Nephron (organoid): ENCODE results near the gene NKAIN2.

Experiments
- H3K27ac Mint-ChIP-seq, 3 experiments: 2 replicates each; pipeline ENCODE4 v1.8.0; 2020; ENCODE audit warnings: mixed read lengths in 3 of 3, mild to moderate bottlenecking in 2 of 3, moderate library complexity in 1 of 3
- H3K27me3 Mint-ChIP-seq: 2 replicates; pipeline ENCODE4 v1.8.0; 2021; ENCODE audit warnings: low read depth, mild to moderate bottlenecking, moderate library complexity, mixed read lengths
- H3K36me3 Mint-ChIP-seq: 2 replicates; pipeline ENCODE4 v1.8.0; 2020; ENCODE audit warnings: low read depth, mixed read lengths
- H3K4me1 Mint-ChIP-seq: 2 replicates; pipeline ENCODE4 v1.8.0; 2020; ENCODE audit warnings: mixed read lengths
- H3K4me3 Mint-ChIP-seq, 3 experiments: 2 replicates each; pipeline ENCODE4 v1.8.0; 2020; ENCODE audit warnings: mild to moderate bottlenecking in 3 of 3, mixed read lengths in 3 of 3, moderate library complexity in 2 of 3
- H3K9me3 Mint-ChIP-seq: 2 replicates; pipeline ENCODE4 v1.8.0; 2020; ENCODE audit warnings: mixed read lengths
- CTCF ChIP-seq, 3 experiments: fragments of 200-600 bp; sonication (generic); IDR thresholded peaks; one replicate each; pipeline ENCODE4 v1.5.0; 2021; ENCODE audit warnings: antibody characterized with exemption in 3 of 3; ENCODE audit not compliant: unreplicated experiment in 3 of 3

NKAIN2 gene

GRCh38 chr6:124073021-124073420 is 269.4 kb downstream of the NKAIN2 start:
- Mint-ChIP-seq H3K27me3 (no peaks in the 10 kb centered on the region), H3K4me3 (no peak overlapping the region), H3K4me1 (peaks cover 66% of the 10 kb centered on the region), H3K27ac (peak overlapping the region; percentile 13 to 74 (median 39)), H3K9me3 (peaks cover 9% of the 10 kb centered on the region), H3K36me3 (peaks cover 14% of the 10 kb centered on the region)
- TF ChIP-seq CTCF (IDR thresholded peaks at IDR 0.05; ENCODE audit: unreplicated experiment in 3 of 3): no peak

GRCh38 chr6:124073820-124074587 is 270.3 kb downstream of the NKAIN2 start:
- Mint-ChIP-seq H3K4me1 (peaks cover 67% of the 10 kb centered on the region), H3K27ac (peak overlapping the region; percentile 4 to 37 (median 26)), H3K9me3 (peaks cover 9% of the 10 kb centered on the region), H3K36me3 (peaks cover 14% of the 10 kb centered on the region), H3K27me3 (no peaks in the 10 kb centered on the region), H3K4me3 (peak overlapping the region in 1 of 3 experiments; percentile 1)
- no peak for TF ChIP-seq CTCF (IDR thresholded peaks at IDR 0.05; ENCODE audit: unreplicated experiment in 3 of 3)

- H3K27me3 Mint-ChIP-seq: no peaks in the 10 kb centered on the region
- H3K27ac Mint-ChIP-seq: peak overlapping the region in 1 of 3 experiments; percentile 6
- no peak overlapping the region for H3K4me3 Mint-ChIP-seq
- H3K36me3 Mint-ChIP-seq: peaks cover 14% of the 10 kb centered on the region
- H3K4me1 Mint-ChIP-seq: peaks cover 68% of the 10 kb centered on the region
- H3K9me3 Mint-ChIP-seq: peaks cover 9% of the 10 kb centered on the region
- no peak for TF ChIP-seq CTCF (IDR thresholded peaks at IDR 0.05; ENCODE audit: unreplicated experiment in 3 of 3)
Measured at GRCh38 chr6:124074606-124075005, 270.9 kb downstream of the NKAIN2 start.

- Mint-ChIP-seq H3K27me3 (no peaks in the 10 kb centered on the region), H3K27ac (peak overlapping the region; percentile 17 to 37 (median 26)), H3K9me3 (peaks cover 7% of the 10 kb centered on the region), H3K36me3 (peaks cover 8% of the 10 kb centered on the region), H3K4me3 (peak overlapping the region in 1 of 3 experiments; percentile 4), H3K4me1 (peaks cover 72% of the 10 kb centered on the region)
- no peak for TF ChIP-seq CTCF (IDR thresholded peaks at IDR 0.05; ENCODE audit: unreplicated experiment in 3 of 3)
Measured at GRCh38 chr6:124076336-124077048, 272.8 kb downstream of the NKAIN2 start.

GRCh38 chr6:124078169-124078568 is 274.5 kb downstream of the NKAIN2 start:
- Mint-ChIP-seq H3K4me1 (peaks cover 62% of the 10 kb centered on the region), H3K27ac (peak overlapping the region; percentile 1 to 67 (median 36)), H3K27me3 (no peaks in the 10 kb centered on the region), H3K9me3 (no peaks in the 10 kb centered on the region), H3K36me3 (no peaks in the 10 kb centered on the region), H3K4me3 (peak overlapping the region in 1 of 3 experiments; percentile 8)
- TF ChIP-seq CTCF (IDR thresholded peaks at IDR 0.05; ENCODE audit: unreplicated experiment in 3 of 3): no peak
